ENCODE results near the gene MFAP3.
"Not testable (repeated sequence)": the region's sequence is repeated elsewhere in the genome, so short reads cannot be mapped to it uniquely, and the experiment has no call there.

Gene MFAP3

DNA sequence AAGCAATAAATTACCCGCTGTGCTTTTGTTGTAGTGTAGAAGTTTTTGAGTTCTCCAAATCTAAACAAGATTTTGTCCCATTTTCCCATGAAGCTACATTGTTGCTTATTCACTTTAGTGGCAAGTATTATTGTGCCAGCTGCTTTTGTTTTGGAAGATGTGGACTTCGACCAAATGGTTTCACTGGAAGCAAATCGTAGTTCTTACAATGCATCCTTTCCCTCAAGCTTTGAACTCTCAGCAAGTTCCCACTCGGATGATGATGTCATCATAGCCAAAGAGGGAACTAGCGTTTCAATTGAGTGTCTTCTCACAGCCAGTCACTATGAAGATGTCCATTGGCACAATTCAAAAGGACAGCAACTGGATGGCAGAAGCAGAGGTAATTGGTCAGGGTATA is 10.9 kb downstream of the MFAP3 start:
- no peak for DNase-seq (ENCODE audit: low read depth in 1 of 2, low spot score in 1 of 2)

DNA sequence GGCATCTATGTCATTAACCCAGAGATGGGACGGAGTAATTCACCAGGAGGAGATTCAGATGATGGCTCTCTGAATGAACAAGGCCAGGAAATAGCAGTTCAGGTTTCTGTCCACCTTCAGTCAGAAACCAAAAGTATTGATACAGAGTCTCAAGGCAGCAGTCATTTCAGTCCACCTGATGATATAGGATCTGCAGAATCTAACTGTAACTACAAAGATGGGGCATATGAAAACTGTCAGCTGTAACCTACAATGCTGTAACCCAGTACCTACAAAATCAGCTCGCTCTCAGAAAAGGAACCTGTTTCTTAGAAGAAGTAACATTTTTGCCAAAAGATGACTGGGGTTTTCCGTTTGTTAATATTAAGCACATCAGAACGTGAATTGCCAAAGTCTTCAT is 14.7 kb downstream of the MFAP3 start:
- no peak for DNase-seq (ENCODE audit: low read depth in 1 of 2, low spot score in 1 of 2)

DNA sequence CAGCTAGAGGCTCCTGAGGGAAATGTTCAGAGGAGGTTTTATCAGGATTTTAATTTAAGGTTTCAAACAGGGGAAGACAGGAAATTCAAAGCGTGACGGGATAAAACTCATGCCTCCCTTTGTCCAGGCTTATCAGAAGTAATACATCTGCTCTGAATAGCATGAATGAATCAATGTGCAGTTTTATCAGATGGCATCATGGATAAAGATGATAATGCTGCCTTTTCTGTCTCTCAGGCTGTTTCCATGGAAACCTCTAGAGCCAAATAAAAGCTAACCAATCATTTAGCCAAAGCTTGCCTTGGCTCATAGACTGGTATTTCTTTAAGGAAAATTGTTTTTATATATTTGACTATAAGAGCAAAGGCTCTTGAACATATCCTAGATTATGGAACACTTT is 16.4 kb downstream of the MFAP3 start:
- no peak for DNase-seq (ENCODE audit: low read depth in 1 of 2, low spot score in 1 of 2)

DNA sequence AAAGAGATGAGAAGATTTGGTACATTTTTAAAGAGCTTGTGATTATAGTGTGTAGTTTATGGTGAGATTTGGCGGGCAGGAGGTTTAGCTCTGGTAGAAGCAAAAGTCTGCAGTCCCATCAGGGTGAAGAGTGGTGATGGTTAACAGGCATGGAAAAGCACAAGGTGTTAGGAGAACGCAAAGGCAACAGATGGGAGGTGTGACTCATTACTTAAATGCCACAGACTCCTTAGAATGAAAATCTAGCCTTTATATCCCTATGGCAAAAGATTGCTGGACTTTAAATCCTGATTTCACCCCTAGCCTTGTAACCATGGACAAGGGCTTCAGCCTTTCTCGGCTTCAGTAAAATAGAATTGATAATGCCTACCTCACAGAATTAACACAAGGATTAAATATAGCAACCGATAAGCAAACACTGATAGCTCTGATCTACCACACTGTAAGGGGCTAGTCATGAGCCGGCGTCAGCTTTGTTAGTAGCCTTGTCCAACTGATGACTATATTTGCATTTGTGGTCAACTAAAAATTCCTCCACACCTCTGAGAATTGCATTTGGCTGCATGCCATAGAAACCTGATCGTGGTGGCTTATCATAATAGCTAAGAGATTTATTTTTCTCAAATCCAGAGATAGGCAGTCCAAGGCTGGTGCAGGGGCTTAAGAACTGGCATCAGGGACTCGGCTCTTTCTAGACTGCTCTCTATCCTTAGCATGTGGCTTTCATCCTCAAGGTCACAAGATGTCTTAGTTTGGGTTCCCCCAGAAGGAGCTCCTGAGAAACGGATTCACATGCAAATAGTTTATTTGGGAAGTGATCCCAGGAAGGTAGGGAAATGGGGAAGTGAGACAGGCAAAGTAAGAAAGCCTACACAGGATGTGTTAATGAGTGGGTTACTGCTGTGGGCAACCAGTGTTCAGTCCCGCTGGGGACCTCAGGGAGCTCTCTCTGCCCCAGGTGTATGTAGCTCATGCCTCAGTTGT is 19.6 kb downstream of the MFAP3 start:
- DNase-seq (ENCODE audit: low read depth in 1 of 2, low spot score in 1 of 2) = no peak

DNA sequence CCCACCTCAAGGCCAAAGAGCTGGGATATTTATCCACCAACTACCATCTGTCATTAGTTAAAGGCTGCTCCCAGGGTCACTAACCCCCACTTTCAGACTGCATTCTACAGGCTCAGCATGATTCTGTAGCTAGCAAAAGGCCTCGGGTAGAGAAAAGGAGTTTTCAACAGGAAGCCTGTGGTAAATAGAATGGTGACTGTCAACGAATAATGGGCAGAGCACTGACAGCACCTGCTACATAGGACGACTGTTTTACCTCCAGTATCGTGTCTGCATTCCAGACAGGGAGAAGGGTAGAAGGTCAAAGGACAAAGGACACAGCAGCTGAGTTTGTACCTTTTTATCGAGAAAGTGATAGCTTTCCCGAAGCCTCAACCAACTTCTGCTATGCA is 20.3 kb downstream of the MFAP3 start:
- no peak for DNase-seq (ENCODE audit: low read depth in 1 of 2, low spot score in 1 of 2)

DNA sequence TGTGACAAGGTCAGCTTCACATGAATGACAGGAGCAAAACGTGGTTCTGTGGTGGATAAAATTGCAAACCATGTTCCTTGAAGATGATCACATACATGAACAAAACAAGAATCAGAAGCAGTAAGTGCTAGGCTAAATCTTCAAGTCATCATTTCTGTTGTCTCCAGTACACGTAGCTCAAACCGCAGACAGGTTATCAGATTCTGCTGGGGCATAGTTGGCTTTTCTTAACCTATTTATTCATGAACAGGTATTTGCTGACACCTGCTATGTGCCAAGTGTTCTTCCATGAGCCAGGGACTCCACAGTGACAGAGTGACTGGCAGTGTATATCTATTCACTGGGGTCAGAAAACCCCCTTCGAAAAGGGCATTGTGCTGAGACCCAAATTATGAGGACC is 20.8 kb downstream of the MFAP3 start:
- DNase-seq (ENCODE audit: low read depth in 1 of 2, low spot score in 1 of 2) = no peak

DNA sequence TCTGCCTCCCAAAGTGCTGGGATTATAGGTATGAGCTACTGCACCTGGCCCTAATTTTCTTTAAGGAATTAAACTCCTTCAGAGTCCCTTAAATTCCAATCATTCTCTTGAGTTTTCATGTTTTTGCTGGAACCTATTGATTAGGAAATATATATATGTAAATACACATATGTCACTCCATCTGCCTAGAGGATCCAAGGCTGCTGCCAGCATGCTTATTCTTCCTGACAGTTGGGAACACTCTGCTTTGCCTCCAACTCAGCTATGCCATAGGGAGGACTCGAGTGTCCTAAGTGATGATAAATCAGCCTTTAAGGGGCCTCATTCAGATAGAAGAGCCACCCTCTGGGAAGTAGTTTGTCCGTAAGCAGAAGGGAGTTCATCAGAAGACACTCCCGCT is 21.8 kb downstream of the MFAP3 start:
- no peak for DNase-seq (ENCODE audit: low read depth in 1 of 2, low spot score in 1 of 2)

DNA sequence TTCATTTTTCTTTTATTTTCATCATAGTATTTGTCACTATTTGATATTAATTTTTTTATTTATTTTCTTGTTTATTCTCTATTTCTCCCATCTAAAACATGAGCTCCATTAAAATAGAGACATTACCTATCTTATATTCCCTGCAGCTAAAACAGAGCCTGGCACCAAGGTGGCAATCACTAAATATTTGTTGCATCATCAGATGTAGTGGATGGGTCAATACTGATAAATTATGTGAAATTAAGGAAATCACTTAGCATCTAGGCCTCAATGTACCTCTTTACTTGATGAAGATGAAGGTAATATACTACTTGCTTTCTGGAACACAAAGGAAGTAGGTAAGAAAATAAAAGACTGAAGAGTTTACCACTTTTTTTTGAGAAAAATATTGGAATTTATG is 24.6 kb downstream of the MFAP3 start:
- DNase-seq (ENCODE audit: low read depth in 1 of 2, low spot score in 1 of 2) = no peak

DNA sequence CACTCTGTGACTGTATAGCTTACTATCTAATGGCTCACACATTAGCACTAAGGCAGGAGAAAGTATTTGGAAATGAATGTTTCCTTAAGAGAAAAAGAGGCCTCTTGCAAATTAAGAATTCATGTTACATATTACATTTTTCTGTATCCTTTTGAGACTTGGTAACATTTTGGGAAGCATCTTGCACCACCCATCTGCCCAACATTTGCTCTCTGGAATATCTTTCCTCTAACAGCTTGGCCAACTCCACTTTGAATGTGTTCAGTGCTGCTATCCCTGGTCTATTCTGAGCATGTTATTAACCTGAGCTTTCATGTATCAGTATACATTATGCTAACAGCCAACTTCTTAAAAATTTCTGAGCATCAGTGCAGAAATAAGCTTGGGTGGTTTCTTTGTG is 27.2 kb downstream of the MFAP3 start:
- DNase-seq (ENCODE audit: low read depth in 1 of 2, low spot score in 1 of 2) = no peak

DNA sequence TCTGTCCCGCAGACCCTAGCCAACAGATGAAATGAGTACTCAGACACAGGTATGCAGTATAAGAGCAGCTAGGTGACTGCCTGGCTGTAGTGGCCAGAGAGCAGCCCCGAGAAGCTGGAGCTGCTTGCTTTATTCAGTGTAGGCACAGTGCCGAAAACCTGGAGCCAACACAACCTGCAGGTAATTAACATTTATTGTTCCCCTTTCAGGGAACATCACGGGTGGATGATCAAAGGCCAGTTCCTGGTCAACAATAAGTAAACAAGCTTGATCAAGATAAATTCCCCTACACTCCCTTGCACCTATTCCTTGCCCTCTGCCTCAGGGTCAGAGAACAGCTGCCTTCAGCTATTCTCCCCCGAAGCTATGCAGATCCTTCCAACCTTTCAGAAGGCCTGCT is 31.1 kb downstream of the MFAP3 start:
- not testable (repeated sequence) for DNase-seq (ENCODE audit: low read depth in 1 of 2, low spot score in 1 of 2)

DNA sequence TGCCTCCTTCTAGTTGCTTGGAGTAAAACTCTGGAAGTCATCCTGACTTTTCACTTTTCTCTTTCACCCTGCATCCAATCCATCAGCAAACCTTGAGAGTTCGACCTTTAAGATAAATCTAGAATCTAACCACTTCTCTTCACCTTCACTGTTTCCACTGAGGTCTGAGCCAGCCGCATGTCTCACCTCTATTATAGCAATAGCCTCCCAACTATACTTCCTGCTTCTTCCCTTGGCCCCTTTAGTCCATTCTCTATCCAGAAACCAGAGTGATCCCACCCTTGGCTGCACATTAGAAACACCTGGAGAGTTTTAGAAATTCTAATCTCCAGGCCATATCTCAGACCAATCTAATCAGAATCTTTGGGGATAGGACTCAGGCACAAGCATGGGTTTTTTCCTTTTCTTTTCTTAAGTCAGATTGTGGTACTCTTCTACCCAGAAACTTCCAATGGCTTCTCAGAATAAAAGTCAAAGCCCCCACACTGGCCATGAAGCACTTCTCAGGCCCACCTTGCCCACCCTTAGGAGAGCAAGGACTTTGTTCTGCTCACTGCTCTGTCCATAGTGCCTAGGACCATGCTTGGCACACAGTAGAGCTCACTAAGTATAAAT is 33.1 kb downstream of the MFAP3 start:
- no peak for DNase-seq (ENCODE audit: low read depth in 1 of 2, low spot score in 1 of 2)

DNA sequence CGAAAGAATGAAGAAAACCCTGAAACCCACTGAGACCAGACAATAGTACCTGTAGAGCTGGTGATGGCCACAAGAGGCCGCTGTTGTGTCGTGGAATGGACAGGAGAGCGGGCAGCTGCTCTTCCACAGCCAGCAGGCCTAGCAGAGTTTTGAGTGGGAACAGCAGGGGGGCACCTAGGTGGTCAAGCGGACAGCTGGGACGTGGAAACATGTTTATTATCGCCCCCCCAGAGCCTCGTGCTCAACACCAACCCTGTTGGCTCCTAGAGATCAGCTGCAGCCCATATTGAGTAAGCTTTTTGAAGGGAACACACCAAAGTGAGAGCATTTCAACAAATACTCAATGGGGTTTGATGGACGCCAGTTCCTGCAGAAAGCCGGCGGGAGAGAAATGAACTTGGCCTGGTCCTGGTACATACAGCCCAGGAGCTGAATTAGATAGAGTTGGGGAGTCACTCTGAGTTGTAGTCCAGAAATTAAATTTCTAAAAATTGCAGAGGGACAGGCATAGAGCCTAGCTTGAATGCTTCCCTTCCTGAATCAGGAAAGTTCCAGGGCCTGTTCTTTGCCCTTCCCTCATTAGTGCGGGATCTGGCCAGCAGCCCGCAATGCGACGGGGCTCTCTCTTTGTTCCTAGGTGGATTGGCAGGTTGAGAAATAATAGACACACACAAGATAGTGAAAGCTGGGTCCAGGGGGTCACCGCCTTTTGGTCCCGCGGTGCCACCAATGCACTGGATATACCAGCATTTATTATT is 33.8 kb downstream of the MFAP3 start:
- peak; percentile 66 to 74 for DNase-seq (ENCODE audit: low read depth in 1 of 2, low spot score in 1 of 2)

DNA sequence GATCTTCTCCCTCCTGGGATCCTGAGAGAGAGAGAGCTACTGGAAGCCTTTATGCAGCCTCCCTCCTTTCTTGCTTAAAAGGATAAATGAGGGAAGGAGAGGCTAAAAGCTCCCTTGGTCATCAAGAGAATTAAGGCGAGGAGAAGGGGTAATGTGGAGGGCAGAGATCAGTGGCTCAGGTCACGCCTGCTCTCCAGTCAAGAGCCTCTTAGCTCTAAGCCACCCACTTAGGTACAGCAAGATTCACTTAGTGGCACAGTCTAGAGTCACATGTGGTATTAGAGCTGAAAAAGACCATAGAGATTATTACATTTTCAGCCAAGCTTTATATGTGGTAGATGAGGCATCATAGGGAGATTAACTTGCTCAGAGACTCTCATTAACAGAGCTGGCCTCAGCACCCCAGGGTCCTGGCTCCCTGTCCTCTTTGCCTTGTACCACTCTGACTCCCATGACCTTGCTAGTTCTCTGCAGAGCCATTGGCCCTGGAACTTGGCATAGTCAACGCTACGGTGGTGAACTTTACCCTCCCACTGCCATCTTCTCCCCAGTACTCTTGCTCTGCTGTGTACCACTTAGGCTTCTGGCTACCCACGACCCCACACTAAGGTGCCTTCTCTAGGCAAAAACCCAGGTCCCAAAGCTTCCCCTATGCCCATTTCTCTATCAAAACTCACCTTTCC is 37.6 kb downstream of the MFAP3 start:
- DNase-seq (ENCODE audit: low read depth in 1 of 2, low spot score in 1 of 2) = no peak

DNA sequence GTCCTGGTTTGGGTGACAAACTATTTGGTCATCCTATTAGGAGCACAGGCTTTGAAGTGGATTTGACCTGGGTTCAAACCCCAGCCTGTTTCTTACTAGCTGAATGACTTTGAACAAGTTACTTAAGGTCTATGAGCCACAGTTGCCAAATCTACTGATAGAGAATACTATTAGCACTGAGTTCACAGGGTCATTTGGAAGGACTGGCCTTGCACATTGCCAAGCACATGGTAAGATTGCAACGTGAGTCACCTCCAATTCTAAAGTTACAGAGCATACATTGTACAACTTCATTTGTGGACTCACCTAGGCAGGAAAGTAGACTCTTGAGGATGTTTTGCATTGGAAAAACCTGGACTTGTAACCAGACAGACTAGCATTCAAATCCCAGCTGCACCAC is 38.9 kb downstream of the MFAP3 start:
- no peak for DNase-seq (ENCODE audit: low read depth in 1 of 2, low spot score in 1 of 2)

DNA sequence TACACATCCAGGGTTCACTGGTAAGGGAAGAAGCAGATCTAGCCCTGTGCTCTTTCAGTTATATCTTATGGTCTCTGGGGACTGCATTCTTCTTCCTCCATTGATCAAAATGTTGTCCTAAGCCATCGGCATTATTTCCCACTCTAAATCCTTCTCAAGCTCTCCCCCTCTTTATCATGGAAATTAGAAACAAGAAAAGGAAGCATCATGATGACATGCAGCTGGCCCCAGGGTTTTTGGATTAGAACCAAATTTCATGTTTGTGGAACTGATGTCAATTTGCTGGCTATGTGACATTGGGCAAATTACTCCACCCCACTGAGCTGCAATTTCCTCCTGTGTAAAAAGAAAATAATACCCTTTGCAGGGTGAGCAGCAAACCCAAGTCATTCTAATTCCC is 39.5 kb downstream of the MFAP3 start:
- DNase-seq (ENCODE audit: low read depth in 1 of 2, low spot score in 1 of 2) = no peak

DNA sequence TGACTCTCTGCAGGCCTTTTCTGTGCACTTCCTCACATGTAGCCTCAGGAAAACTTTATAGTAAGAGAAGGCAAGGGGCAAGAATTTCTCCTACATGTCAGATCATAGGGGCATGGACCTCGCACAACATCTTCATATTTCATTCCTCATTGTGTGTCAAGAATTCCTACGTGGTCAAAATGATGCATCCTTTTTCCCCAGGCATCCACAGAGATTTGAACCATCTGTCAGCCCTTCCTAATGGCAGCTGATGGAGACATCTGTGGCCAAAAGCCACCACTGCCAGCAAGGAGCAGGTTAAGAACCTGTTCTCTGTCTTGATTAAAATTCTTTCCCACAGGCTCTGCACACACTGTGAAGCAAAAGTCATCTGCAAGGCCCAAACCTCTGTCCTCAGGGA is 42.5 kb downstream of the MFAP3 start:
- DNase-seq (ENCODE audit: low read depth in 1 of 2, low spot score in 1 of 2) = no peak

DNA sequence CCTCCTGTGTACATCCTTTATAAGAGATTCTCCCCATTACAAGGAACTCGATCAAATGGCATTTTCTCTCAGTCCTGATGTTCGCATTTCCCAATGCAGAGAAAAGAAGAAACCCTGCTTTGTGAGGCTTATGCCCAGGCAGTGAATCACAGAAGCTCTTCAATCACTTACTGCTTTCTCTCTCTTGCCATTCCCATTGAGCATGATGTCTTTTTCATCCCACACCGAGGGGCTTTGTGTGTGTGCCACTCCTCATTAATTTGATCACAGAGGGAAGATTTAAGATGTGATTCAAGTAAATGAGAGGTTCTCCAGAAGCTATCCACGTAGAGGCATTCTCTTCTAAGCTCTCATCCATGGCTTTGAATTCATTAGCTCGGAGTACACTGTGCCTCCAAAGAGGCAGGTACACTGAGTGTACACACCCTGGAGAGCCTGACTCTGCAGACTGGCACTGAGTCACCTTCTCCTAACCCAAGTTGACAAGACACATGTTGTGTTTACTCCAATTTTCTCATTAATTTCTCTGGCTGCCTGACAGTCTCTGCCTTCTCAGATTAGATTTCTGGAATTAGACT is 45.4 kb downstream of the MFAP3 start:
- DNase-seq (ENCODE audit: low read depth in 1 of 2, low spot score in 1 of 2) = no peak

DNA sequence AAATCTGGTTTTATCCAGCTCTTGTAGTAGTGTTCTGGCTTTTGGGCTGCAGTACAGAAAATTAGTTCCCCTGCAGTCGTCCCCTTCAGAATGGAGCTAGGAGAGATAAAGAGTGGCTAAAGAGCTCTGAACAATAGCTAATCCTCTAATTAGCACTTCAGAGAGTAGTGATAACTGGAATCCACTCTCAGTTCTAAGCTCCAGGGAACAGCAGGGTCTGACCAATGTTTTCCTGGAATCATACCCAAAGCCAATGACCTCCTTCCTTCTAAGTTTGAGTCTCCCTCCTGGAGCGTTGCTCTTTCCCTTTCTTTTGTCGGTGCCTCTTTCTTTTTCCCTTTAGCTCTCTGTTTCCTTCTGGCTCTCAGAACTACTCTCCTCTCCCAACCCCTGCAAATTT is 47.4 kb downstream of the MFAP3 start:
- DNase-seq (ENCODE audit: low read depth in 1 of 2, low spot score in 1 of 2) = no peak

DNA sequence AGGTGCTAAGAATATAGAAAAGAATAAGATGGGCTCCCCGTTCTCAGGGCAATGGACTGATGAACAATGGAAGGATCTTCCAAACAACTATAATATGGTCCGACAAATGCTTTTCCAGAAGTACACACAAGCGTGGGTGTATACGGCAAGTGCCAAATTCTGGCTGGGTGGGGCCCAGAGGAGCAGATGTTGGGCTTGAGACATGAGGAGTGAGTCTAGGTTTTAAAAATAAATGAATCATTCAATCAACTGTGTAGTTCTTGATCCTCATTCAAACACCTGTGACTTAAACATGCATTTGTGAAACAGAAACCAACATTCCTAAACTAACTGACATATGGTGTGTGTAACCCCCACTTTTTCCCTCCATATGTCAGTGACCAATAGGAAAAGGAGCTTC is 47.9 kb downstream of the MFAP3 start:
- DNase-seq (ENCODE audit: low read depth in 1 of 2, low spot score in 1 of 2) = no peak

DNA sequence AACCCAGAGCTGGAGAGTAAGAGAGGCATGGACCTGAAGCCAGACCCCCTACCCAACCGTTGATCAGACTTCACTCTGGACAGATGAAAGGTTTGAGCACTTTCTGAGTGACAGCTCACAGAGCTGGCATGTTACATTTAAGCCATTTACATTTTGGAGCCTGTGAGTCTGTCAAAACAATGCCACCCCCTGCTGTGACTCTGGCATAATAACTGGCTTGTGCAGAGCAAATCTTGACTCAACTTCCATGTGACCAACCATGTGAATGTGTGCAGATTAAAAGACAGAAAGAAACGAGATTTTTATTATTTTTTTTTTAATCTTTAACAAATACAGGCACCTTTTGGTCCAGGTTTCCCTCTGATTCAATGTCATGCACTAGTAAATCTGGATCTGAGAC is 48.5 kb downstream of the MFAP3 start:
- no peak for DNase-seq (ENCODE audit: low read depth in 1 of 2, low spot score in 1 of 2)

DNA sequence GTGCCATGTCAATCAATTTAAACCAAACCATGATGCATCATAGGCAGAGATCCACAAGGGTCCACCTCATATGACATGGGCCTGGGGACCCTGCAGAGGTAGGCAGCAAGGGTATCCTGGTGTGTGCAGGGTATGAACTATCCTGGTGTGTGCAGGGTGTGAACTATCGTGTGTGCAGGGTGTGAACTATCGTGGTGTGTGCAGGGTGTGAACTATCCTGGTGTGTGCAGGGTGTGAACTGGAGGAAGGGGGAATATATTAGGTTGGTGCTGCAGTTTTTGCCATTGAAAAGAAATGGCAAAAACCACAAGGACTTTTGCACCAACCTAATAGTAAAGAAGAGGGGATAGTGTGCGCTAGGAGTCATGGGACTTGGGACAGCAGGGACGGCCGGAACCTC is 50.0 kb downstream of the MFAP3 start:
- DNase-seq (ENCODE audit: low read depth in 1 of 2, low spot score in 1 of 2) = no peak
